H1 (cell line): ENCODE data around the gene TBC1D7. TPM values are rescaled to one million over a fixed set of nuclear protein-coding genes. Genes with fewer than 3 reads are reported as not detected.

ENCODE experiments used
- CTCF ChIA-PET: fragments of 300-600 bp; sonication (Branson Sonifier 250); formaldehyde crosslinking; loops from one replicate; lab custom pipeline; 2021; ENCODE audit not compliant: partially characterized antibody; lab: Charles Lee
- POLR2A ChIA-PET: fragments of 300-600 bp; sonication (Branson Sonifier 250); formaldehyde crosslinking; loops from one replicate; lab custom pipeline; 2021; ENCODE audit warnings: inconsistent platforms; ENCODE audit not compliant: partially characterized antibody; lab: Charles Lee
- DNase-seq, 2 experiments: peaks; one replicate each; pipeline versions ENCODE4 v3.0.0 to v3.0.0-alpha.2; 2010 to 2022; ENCODE audit warnings: low spot score in 2 of 2, low read depth in 1 of 2, mixed read lengths in 1 of 2
- FAIRE-seq: peaks from 2 replicates; lab custom pipeline; 2011; peaks lifted over from hg19 to GRCh38; lab: Jason Lieb, UNC
- H2AFZ ChIP-seq: 2 replicates; pipeline ENCODE4 v1.8.1; 2012; ENCODE audit warnings: low read length, inconsistent platforms
- H2AK5ac ChIP-seq: 2 replicates; pipeline ENCODE4 v1.6.1; 2013; ENCODE audit warnings: low read depth, low read length
- H2BK120ac ChIP-seq: replicated peaks from 2 replicates; pipeline ENCODE3; 2013; ENCODE audit warnings: low read depth, low read length, inconsistent platforms
- H2BK12ac ChIP-seq: 2 replicates; pipeline ENCODE4 v1.6.1; 2013; ENCODE audit warnings: low read depth, low read length
- H2BK15ac ChIP-seq: 2 replicates; pipeline ENCODE4 v1.6.1; 2013; ENCODE audit warnings: low read length
- H2BK20ac ChIP-seq: 2 replicates; pipeline ENCODE4 v1.6.1; 2013; ENCODE audit warnings: low read length
- H2BK5ac ChIP-seq: 2 replicates; pipeline ENCODE4 v1.6.1; 2013; ENCODE audit warnings: low read depth, low read length
- H3K14ac ChIP-seq: 2 replicates; pipeline ENCODE4 v1.6.1; 2013; ENCODE audit warnings: inconsistent platforms; ENCODE audit not compliant: insufficient read length
- H3K18ac ChIP-seq: 2 replicates; pipeline ENCODE4 v1.6.1; 2013; ENCODE audit warnings: low read length; ENCODE audit errors: extremely low read depth
- H3K23ac ChIP-seq: 2 replicates; pipeline ENCODE4 v1.6.1; 2013; ENCODE audit warnings: inconsistent platforms; ENCODE audit not compliant: insufficient read length
- H3K23me2 ChIP-seq: 2 replicates; pipeline ENCODE4 v1.6.1; 2013; ENCODE audit warnings: low read depth, low read length
- H3K27ac ChIP-seq: 2 replicates; pipeline ENCODE4 v1.6.1; 2011; ENCODE audit warnings: low read depth, low read length, inconsistent platforms
- H3K27me3 ChIP-seq, 4 experiments: replicated peaks in 1 of 4; 1 replicate in 1 of 4; 2 replicates in 3 of 4; pipeline versions ENCODE4 v1.6.1 to v1.8.1; 2011 to 2013; ENCODE audit warnings: low read length in 3 of 4, mild to moderate bottlenecking in 3 of 4, inconsistent platforms in 2 of 4, mixed read lengths in 2 of 4, moderate library complexity in 1 of 4; ENCODE audit not compliant: control insufficient read depth in 3 of 4, insufficient read depth in 3 of 4; ENCODE audit errors: extremely low read depth in 1 of 4
- H3K36me3 ChIP-seq, 4 experiments: 2 replicates each; pipeline versions ENCODE4 v1.6.1 to v1.8.1; 2011 to 2013; ENCODE audit warnings: mild to moderate bottlenecking in 4 of 4, low read length in 3 of 4, moderate library complexity in 2 of 4, control low read depth in 1 of 4, inconsistent platforms in 1 of 4; ENCODE audit not compliant: insufficient read depth in 4 of 4, control insufficient read depth in 2 of 4
- H3K4ac ChIP-seq: replicated peaks from 2 replicates; pipeline ENCODE3; 2013; ENCODE audit warnings: low read length, low read depth, mixed read lengths, inconsistent platforms; ENCODE audit not compliant: insufficient read length
- H3K4me1 ChIP-seq, 4 experiments: replicated peaks in 1 of 4; 1 replicate in 1 of 4; 2 replicates in 3 of 4; pipeline versions ENCODE4 v1.6.1 to v1.8.1; 2011 to 2013; ENCODE audit warnings: low read length in 3 of 4, inconsistent platforms in 2 of 4, mixed read lengths in 1 of 4; ENCODE audit not compliant: insufficient read depth in 4 of 4, control insufficient read depth in 3 of 4
- H3K4me2 ChIP-seq, 2 experiments: 2 replicates each; pipeline versions ENCODE4 v1.6.1 to v1.8.1; 2011 to 2013; ENCODE audit warnings: low read depth in 2 of 2, low read length in 2 of 2, control low read depth in 1 of 2, inconsistent platforms in 1 of 2, mild to moderate bottlenecking in 1 of 2; ENCODE audit not compliant: insufficient read depth in 1 of 2
- H3K4me3 ChIP-seq, 4 experiments: fragments of 200-600, 300-600 bp in 1 of 4; sonication (generic), shearing (Covaris generic), sonication (Bioruptor Twin) in 1 of 4; 2 replicates each; pipeline versions ENCODE4 v1.5.1 to v1.8.1; 2011 to 2016; ENCODE audit warnings: low read length in 4 of 4, low read depth in 3 of 4, control low read depth in 2 of 4, inconsistent platforms in 2 of 4, mild to moderate bottlenecking in 2 of 4, mixed read lengths in 1 of 4, moderate library complexity in 1 of 4; ENCODE audit not compliant: insufficient read depth in 2 of 4; ENCODE audit errors: extremely low read depth in 1 of 4
- H3K56ac ChIP-seq: replicated peaks from 2 replicates; pipeline ENCODE3; 2013; ENCODE audit warnings: low read depth, mild to moderate bottlenecking, mixed read lengths, low read length, inconsistent platforms; ENCODE audit not compliant: insufficient read length
- H3K79me1 ChIP-seq: 2 replicates; pipeline ENCODE4 v1.6.1; 2013; ENCODE audit warnings: low read depth, low read length, control low read depth
- H3K79me2 ChIP-seq, 2 experiments: 2 replicates each; pipeline versions ENCODE4 v1.6.1 to v1.8.1; 2012 to 2013; ENCODE audit warnings: low read length in 2 of 2, mild to moderate bottlenecking in 2 of 2, inconsistent platforms in 1 of 2; ENCODE audit not compliant: insufficient read depth in 2 of 2, control insufficient read depth in 1 of 2
- H3K9ac ChIP-seq, 4 experiments: replicated peaks in 1 of 4; 1 replicate in 1 of 4; 2 replicates in 3 of 4; pipeline versions ENCODE4 v1.6.1 to v1.8.1; 2011 to 2013; ENCODE audit warnings: low read depth in 3 of 4, low read length in 3 of 4, control low read depth in 2 of 4, mild to moderate bottlenecking in 2 of 4, moderate library complexity in 2 of 4, inconsistent platforms in 1 of 4; ENCODE audit errors: extremely low read depth in 1 of 4
- H3K9me3 ChIP-seq, 2 experiments: 2 replicates each; pipeline versions ENCODE4 v1.6.1 to v1.8.1; 2012 to 2013; ENCODE audit warnings: mild to moderate bottlenecking in 2 of 2, moderate library complexity in 2 of 2, control low read depth in 1 of 2, inconsistent platforms in 1 of 2, low read depth in 1 of 2, low read length in 1 of 2, mixed read lengths in 1 of 2; ENCODE audit not compliant: insufficient read depth in 2 of 2
- H4K20me1 ChIP-seq, 2 experiments: replicated peaks in 1 of 2; 2 replicates each; pipeline versions ENCODE3 to v1.8.1; 2011 to 2013; ENCODE audit warnings: inconsistent platforms in 2 of 2, low read length in 2 of 2, mild to moderate bottlenecking in 1 of 2; ENCODE audit not compliant: insufficient read depth in 2 of 2, control insufficient read depth in 1 of 2
- H4K5ac ChIP-seq: 2 replicates; pipeline ENCODE4 v1.6.1; 2013; ENCODE audit warnings: low read length, low read depth, mixed read lengths, inconsistent platforms; ENCODE audit not compliant: insufficient read length
- H4K8ac ChIP-seq: 2 replicates; pipeline ENCODE4 v1.8.0; 2013; ENCODE audit warnings: mild to moderate bottlenecking, moderate library complexity, low read length, inconsistent platforms; ENCODE audit not compliant: insufficient read depth; ENCODE audit errors: extremely low read depth
- H4K91ac ChIP-seq: replicated peaks from 2 replicates; pipeline ENCODE3; 2013; ENCODE audit warnings: low read length, mixed read lengths, inconsistent platforms; ENCODE audit not compliant: insufficient read length
- BRCA1 ChIP-seq: IDR thresholded peaks from 2 replicates; pipeline ENCODE4 v1.6.1; 2012; ENCODE audit warnings: low read depth, low read length, improper control_type of control experiment
- CHD2 ChIP-seq: IDR thresholded peaks from 2 replicates; pipeline ENCODE4 v1.6.1; 2012; ENCODE audit warnings: low read length, improper control_type of control experiment
- CTBP2 ChIP-seq: IDR thresholded peaks from 2 replicates; pipeline ENCODE4 v1.7.0; 2011; ENCODE audit warnings: borderline replicate concordance, mild to moderate bottlenecking, moderate library complexity, mixed read lengths, low read length; ENCODE audit not compliant: insufficient read depth, insufficient read length
- JUN ChIP-seq: IDR thresholded peaks from 2 replicates; pipeline ENCODE4 v1.6.1; 2011; ENCODE audit warnings: low read depth, mild to moderate bottlenecking, improper control_type of control experiment, low read length
- JUND ChIP-seq: IDR thresholded peaks from 2 replicates; pipeline ENCODE4 v1.6.1; 2011; ENCODE audit warnings: mild to moderate bottlenecking, improper control_type of control experiment, low read length
- KDM5A ChIP-seq: fragments of 200-600 bp; IDR thresholded peaks from 2 replicates; pipeline ENCODE4 v1.7.1; 2012; ENCODE audit warnings: mild to moderate bottlenecking, low read length, inconsistent platforms, mixed read lengths
- RNF2 ChIP-seq: fragments of 200-900, 300-1000 bp; sonication (generic); IDR thresholded peaks from 2 replicates; pipeline ENCODE4 v1.7.1; 2016; ENCODE audit warnings: borderline replicate concordance, low read depth, mild to moderate bottlenecking, antibody characterized with exemption, low read length; ENCODE audit not compliant: poor library complexity, severe bottlenecking; ENCODE audit errors: missing control alignments
- SRF ChIP-seq: IDR thresholded peaks from 2 replicates; pipeline ENCODE4 v1.6.1; 2011; ENCODE audit warnings: mild to moderate bottlenecking, low read depth, low read length, moderate library complexity
- TAF7 ChIP-seq: optimal IDR thresholded peaks from 2 replicates; pipeline ENCODE3; 2011; ENCODE audit warnings: low read depth, mild to moderate bottlenecking, inconsistent platforms, low read length, moderate library complexity, borderline replicate concordance
- YY1 ChIP-seq: IDR thresholded peaks from 2 replicates; pipeline ENCODE4 v1.6.1; 2011; ENCODE audit warnings: low read depth, mild to moderate bottlenecking, low read length
- ZNF274 ChIP-seq: IDR thresholded peaks from 2 replicates; pipeline ENCODE4 v1.7.0; 2012; ENCODE audit warnings: low read length, borderline replicate concordance; ENCODE audit errors: extremely low read depth
- WGBS, 2 experiments: shearing (Covaris generic) in 1 of 2; methylation state at CpG; one replicate each; pipeline versions ENCODE4 v1.1.6 to v1.1.7; 2013 to 2015; ENCODE audit warnings: low lambda C conversion rate in 2 of 2, mixed read lengths in 2 of 2, inconsistent platforms in 1 of 2, low coverage in 1 of 2, missing lambda C conversion rate in 1 of 2; ENCODE audit not compliant: insufficient replicate concordance in 2 of 2, insufficient coverage in 1 of 2, insufficient read length in 1 of 2; ENCODE audit errors: extremely low coverage in 1 of 2, missing lambda C conversion rate in 1 of 2; 5-methylcytosine and 5-hydroxymethylcytosine counted together
- polyA plus RNA-seq, 7 experiments: library from polyadenylated mRNA; depleted of rRNA in 3 of 7; stranded (reverse) in 5 of 7; unstranded in 2 of 7; fragments of >200 nt in 5 of 7; fragments of 200-250 nt in 2 of 7; gene quantifications; 1 replicate in 5 of 7; 2 replicates in 1 of 7; 4 replicates in 1 of 7; pipeline versions ENCODE4 v1.2.1 to v1.2.3, GENCODE V29; 2011 to 2013; ENCODE audit warnings: missing spikeins in 2 of 7, mixed read lengths in 2 of 7
- total RNA-seq: library from RNA; stranded (reverse); fragmentation: NEBNext Ultra II Directional; extraction: Animal tissue kit (Norgen Biotek cat#: 25700); gene quantifications from 2 replicates; pipeline ENCODE4 v1.2.1, GENCODE V29; 2021

Gene TBC1D7
- total and polyA plus RNA-seq, 2 of the 8 experiments (the other 6 are each of a cell fraction or from before 2014, with no cell fraction given): 46.1 to 55.2 TPM

GRCh38 chr6:13368079-13368730 is 39.9 kb upstream of the TBC1D7 start:
- Histone ChIP-seq H2BK20ac (no peak overlapping the region), H3K27ac (no peak overlapping the region)
- CTCF ChIA-PET: interaction anchor here (1.0 to 1.4 kb wide), 3 partner anchors 9 to 207 kb away, joined by 5 to 7 read pairs (median 6); partner anchors contain the start of gene SIRT5
- no peak for TF ChIP-seq TAF7
- TF ChIP-seq JUN: no peak
- no peak for TF ChIP-seq YY1
- no peak for TF ChIP-seq JUND
- TF ChIP-seq BRCA1: no peak
- no peak for TF ChIP-seq ZNF274
- TF ChIP-seq CHD2: no peak
- TF ChIP-seq KDM5A: no peak
- no peak for TF ChIP-seq RNF2
- TF ChIP-seq SRF: no peak
- TF ChIP-seq CTBP2: no peak

More at GRCh38 chr6:13368079-13368730, 39.9 kb upstream of the TBC1D7 start:
- WGBS, 2 experiments: 91% methylated on average over 7 of the region's 7 CpGs; no CpG with 5 or more reads in 1 of the 2 experiments
- Histone ChIP-seq H3K23me2 (no peaks in the 10 kb centered on the region), H3K4me1 (peaks cover 0 to 15% (median 4%) of the 10 kb centered on the region in 4 experiments; a peak in 5 of 7 replicates), H4K5ac (no peak overlapping the region), H3K14ac (no peak overlapping the region), H3K9ac (0 out of 7 replicates have a peak overlapping the region, but pooled peaks of 1 of the 4 experiments have one; percentile 25), H3K9me3 (no peaks in the 10 kb centered on the region), H3K4ac (no peak overlapping the region), H4K8ac (no peak overlapping the region), H2BK12ac (no peak overlapping the region), H3K36me3 (peaks cover 0 to 4% (median 0%) of the 10 kb centered on the region in 4 experiments; a peak in 1 of 8 replicates), H2BK120ac (no peak overlapping the region), H3K23ac (no peak overlapping the region), H2BK5ac (no peak overlapping the region), H4K20me1 (no peaks in the 10 kb centered on the region), H3K56ac (no peak overlapping the region), H3K4me3 (no peak overlapping the region), H3K4me2 (0 out of 4 replicates have a peak overlapping the region, but pooled peaks of 1 of the 2 experiments have one; percentile 6), H4K91ac (no peak overlapping the region), H3K79me2 (no peaks in the 10 kb centered on the region), H2BK15ac (0 out of 2 replicates have a peak overlapping the region, but pooled peaks have one; percentile 3), H3K79me1 (no peaks in the 10 kb centered on the region; the same call in 1 of the 2 replicates), H2AFZ (no peak overlapping the region), H2AK5ac (no peak overlapping the region), H3K27me3 (no peaks in the 10 kb centered on the region), H3K18ac (no peak overlapping the region)
- FAIRE-seq (no peak), DNase-seq (no peak)
- POLR2A ChIA-PET: interaction anchor here (1.0 kb wide), 1 partner anchor 13 kb away, joined by 3 read pairs; no protein-coding TSS in a partner anchor
